ENCODE data around the gene CARNS1.
A peak's percentile ranks its signal among the peaks of the same experiment; 100 is the strongest.

Gene CARNS1

DNA sequence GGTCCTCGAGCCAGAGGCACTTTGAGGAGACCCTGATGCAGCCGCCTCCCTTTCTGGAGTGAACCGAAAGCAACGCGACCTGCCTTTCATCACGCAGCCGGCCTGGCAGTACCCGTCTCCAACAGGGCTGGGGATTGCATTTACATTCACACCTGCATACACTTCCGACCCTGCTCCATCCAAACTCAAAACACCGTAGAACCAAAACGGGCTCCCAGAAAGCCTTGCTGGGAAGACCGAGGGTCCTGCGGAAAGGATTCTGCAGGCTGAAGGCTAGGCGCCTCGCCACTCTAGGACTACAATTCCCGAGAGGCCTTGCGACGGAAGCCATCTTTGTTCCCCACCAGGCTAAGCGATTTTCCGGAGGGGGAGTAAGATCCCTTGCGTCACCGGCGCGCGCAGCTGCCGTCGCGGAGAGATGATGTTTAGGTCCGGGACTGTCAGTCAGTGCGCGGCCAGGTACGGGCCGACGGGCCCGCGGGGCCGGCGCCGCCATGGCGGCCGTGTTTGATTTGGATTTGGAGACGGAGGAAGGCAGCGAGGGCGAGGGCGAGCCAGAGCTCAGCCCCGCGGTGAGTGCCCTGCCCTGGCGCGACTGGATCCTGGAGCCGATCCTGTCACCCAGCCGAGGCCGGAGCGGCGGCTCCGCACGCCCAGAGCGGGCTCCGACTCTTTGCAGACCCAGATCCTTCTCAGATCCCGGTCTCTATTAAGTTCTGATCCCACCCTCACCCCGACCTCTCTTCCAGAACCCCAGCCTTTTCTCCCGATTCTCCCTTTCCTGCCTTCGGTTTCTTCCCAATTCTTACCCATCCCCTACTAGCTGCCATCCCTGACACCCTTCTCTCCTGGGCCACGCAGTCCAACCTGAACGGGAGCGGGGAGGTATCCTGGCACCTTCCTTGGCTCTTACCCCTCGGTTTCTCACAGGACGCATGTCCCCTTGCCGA is 12.8 kb downstream of the CARNS1 start, which contains the start of gene RPS6KB2:
Gene RPS6KB2, plus strand, starts transcription at position 443 of the 950 bp plus-strand sequence. Its CDS starts 52 bp downstream, at position 495.
- Histone ChIP-seq H3K9ac (ENCODE audit: insufficient read length, low read depth) (peak within 1 kb of the TSS; percentile 98), H3K9me3 (ENCODE audit: insufficient read depth, low read length) (no peaks in the 10 kb centered on the region), H3K27me3 (ENCODE audit: insufficient read depth, insufficient read length) (no peaks in the 10 kb centered on the region), H3K4me1 (ENCODE audit: insufficient read depth, insufficient read length) (peaks cover 20% of the 10 kb centered on the region), H3K4me3 (ENCODE audit: insufficient read length, low read depth) (peak within 1 kb of the TSS; percentile 99), H3K36me3 (ENCODE audit: insufficient read depth, insufficient read length, low read length) (peaks cover 43% of the 10 kb centered on the region)
- peak; percentile 99 for DNase-seq (ENCODE audit: low read depth, low spot score)
- no peak for TF ChIP-seq ZNF274 (IDR thresholded peaks at IDR 0.05; ENCODE audit: low read depth, low read length)
- TF ChIP-seq SUZ12 (IDR thresholded peaks at IDR 0.05; ENCODE audit: extremely low read depth, insufficient read depth, insufficient read length) = no peak
- peak; percentile 99 for TF ChIP-seq YY1 (IDR thresholded peaks at IDR 0.05; ENCODE audit: insufficient read depth, insufficient read length)

DNA sequence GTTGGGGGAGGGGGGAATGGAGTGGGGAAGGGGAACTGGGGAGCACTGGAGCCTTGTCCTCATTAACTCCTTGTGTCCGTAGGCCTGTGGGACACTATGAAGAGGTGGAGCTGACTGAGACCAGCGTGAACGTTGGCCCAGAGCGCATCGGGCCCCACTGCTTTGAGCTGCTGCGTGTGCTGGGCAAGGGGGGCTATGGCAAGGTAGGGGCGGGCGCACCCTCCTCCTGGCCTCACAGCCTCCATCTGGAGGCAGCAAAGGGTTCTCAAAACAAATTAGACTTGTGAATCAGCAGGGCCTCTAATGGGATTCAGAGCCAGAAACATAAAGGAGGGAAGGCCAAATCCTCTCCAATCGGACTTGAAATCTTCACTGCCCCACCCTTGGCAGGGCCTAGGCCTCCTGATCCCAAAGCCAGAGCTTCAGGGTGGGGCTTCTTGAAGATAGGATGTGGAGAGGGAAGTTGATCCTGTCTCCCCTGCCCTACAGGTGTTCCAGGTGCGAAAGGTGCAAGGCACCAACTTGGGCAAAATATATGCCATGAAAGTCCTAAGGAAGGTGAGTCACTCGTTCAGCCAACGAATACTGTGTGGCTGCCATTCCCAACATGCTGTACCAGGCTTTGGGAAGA is 13.7 kb downstream of the CARNS1 start:
- H3K9me3 ChIP-seq (ENCODE audit: insufficient read depth, low read length) = no peaks in the 10 kb centered on the region
- H3K36me3 ChIP-seq (ENCODE audit: insufficient read depth, insufficient read length, low read length) = peaks cover 52% of the 10 kb centered on the region
- TF ChIP-seq YY1 (IDR thresholded peaks at IDR 0.05; ENCODE audit: insufficient read depth, insufficient read length) (no peak), SUZ12 (IDR thresholded peaks at IDR 0.05; ENCODE audit: extremely low read depth, insufficient read depth, insufficient read length) (no peak), ZNF274 (IDR thresholded peaks at IDR 0.05; ENCODE audit: low read depth, low read length) (no peak)
- H3K4me3 ChIP-seq (ENCODE audit: insufficient read length, low read depth) = peak overlapping the region; percentile 99
- DNase-seq (ENCODE audit: low read depth, low spot score) = no peak
- peak overlapping the region; percentile 98 for H3K9ac ChIP-seq (ENCODE audit: insufficient read length, low read depth)
- no peaks in the 10 kb centered on the region for H3K27me3 ChIP-seq (ENCODE audit: insufficient read depth, insufficient read length)
- H3K4me1 ChIP-seq (ENCODE audit: insufficient read depth, insufficient read length) = peaks cover 13% of the 10 kb centered on the region

DNA sequence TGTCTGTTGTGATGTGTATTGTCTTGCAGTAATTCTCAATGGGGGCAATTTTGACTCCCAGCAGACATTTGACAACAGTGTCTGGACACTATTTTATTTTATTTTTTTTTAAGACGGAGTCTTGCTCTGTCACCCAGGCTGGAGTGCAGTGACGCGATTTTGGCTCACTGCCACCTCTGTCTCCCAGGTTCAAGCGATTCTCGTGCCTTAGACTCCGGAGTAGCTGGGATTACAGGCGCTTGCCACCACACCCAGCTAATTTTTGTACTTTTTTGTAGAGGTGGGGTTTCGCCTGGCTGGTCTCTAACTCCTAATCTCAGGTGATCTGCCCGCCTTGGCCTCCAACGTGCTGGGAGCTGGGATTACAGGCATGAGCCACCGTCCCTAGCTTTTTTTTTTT is 14.2 kb downstream of the CARNS1 start:
- Histone ChIP-seq H3K9me3 (ENCODE audit: insufficient read depth, low read length) (no peaks in the 10 kb centered on the region), H3K4me1 (ENCODE audit: insufficient read depth, insufficient read length) (peaks cover 17% of the 10 kb centered on the region), H3K36me3 (ENCODE audit: insufficient read depth, insufficient read length, low read length) (peaks cover 57% of the 10 kb centered on the region), H3K9ac (ENCODE audit: insufficient read length, low read depth) (peak overlapping the region; percentile 98), H3K4me3 (ENCODE audit: insufficient read length, low read depth) (no peak overlapping the region), H3K27me3 (ENCODE audit: insufficient read depth, insufficient read length) (no peaks in the 10 kb centered on the region)
- DNase-seq (ENCODE audit: low read depth, low spot score) = no peak
- no peak for TF ChIP-seq SUZ12 (IDR thresholded peaks at IDR 0.05; ENCODE audit: extremely low read depth, insufficient read depth, insufficient read length)
- TF ChIP-seq YY1 (IDR thresholded peaks at IDR 0.05; ENCODE audit: insufficient read depth, insufficient read length) = no peak
- no peak for TF ChIP-seq ZNF274 (IDR thresholded peaks at IDR 0.05; ENCODE audit: low read depth, low read length)

DNA sequence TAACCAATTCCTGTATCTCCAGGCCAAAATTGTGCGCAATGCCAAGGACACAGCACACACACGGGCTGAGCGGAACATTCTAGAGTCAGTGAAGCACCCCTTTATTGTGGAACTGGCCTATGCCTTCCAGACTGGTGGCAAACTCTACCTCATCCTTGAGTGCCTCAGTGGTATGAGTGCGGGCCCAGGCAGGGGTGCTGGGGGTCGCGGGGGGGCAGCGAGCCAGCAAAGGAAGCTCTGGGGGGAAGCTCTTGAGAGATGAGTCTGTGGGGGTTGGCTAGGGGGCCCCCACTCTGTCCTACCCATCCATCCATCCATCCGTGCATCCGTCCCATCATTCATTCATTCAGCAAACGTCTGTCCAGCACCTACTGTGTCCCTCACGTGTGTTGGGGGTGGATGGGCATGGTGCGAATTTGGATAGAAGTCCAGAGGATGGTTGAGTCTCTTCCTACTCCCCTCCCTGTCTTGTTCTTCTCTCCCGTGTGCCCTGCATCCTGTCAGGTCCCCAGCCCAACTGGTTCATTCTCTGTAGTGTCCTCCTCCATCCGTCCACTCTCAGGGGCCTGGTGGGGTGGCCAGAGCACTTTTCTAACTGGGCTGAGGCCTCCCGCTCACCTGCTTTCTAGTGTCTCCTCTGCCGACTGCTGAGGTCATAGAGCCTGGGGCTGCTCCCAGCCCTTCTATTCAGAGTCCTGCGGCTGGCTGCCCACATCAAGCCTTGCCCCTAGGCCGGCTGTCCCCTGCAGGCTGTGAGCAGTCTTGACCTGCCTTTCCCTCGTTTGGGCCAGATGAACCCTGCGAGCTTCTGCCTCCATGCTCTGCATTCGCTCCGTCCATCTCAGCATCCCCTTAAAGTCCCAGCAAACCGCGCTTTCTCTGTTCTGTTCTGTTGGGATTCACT is 16.1 kb downstream of the CARNS1 start:
- H3K4me3 ChIP-seq (ENCODE audit: insufficient read length, low read depth) = no peak overlapping the region
- peaks cover 35% of the 10 kb centered on the region for H3K4me1 ChIP-seq (ENCODE audit: insufficient read depth, insufficient read length)
- H3K9me3 ChIP-seq (ENCODE audit: insufficient read depth, low read length) = no peaks in the 10 kb centered on the region
- no peaks in the 10 kb centered on the region for H3K27me3 ChIP-seq (ENCODE audit: insufficient read depth, insufficient read length)
- peak overlapping the region; percentile 46 for H3K9ac ChIP-seq (ENCODE audit: insufficient read length, low read depth)
- DNase-seq (ENCODE audit: low read depth, low spot score) = no peak
- peaks cover 74% of the 10 kb centered on the region for H3K36me3 ChIP-seq (ENCODE audit: insufficient read depth, insufficient read length, low read length)
- TF ChIP-seq ZNF274 (IDR thresholded peaks at IDR 0.05; ENCODE audit: low read depth, low read length) = no peak
- no peak for TF ChIP-seq YY1 (IDR thresholded peaks at IDR 0.05; ENCODE audit: insufficient read depth, insufficient read length)
- TF ChIP-seq SUZ12 (IDR thresholded peaks at IDR 0.05; ENCODE audit: extremely low read depth, insufficient read depth, insufficient read length) = no peak

DNA sequence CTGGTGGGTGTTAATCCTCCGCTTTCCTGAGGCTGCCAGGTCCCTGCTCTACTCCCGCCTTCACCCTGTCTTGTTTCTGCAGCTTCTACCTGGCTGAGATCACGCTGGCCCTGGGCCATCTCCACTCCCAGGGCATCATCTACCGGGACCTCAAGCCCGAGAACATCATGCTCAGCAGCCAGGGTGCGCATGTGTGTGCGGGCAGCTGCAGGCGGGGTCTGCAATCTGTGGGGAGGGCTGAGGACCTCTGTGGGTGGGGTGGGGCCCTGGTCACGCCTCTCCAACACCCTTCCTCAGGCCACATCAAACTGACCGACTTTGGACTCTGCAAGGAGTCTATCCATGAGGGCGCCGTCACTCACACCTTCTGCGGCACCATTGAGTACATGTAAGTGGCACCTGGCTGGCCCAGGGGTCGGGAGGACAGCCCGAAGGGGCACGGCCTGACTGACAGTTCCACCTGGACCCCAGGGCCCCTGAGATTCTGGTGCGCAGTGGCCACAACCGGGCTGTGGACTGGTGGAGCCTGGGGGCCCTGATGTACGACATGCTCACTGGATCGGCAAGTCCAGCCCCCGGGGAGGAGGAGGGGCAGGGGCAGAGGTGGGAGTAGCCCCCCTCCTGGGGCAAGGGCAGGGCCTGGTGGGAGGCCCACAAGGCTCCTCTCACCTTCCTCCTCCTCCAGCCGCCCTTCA is 17.3 kb downstream of the CARNS1 start:
- Histone ChIP-seq H3K9ac (ENCODE audit: insufficient read length, low read depth) (no peak overlapping the region), H3K4me3 (ENCODE audit: insufficient read length, low read depth) (no peak overlapping the region), H3K9me3 (ENCODE audit: insufficient read depth, low read length) (no peaks in the 10 kb centered on the region), H3K36me3 (ENCODE audit: insufficient read depth, insufficient read length, low read length) (peaks cover 84% of the 10 kb centered on the region), H3K4me1 (ENCODE audit: insufficient read depth, insufficient read length) (peaks cover 44% of the 10 kb centered on the region), H3K27me3 (ENCODE audit: insufficient read depth, insufficient read length) (no peaks in the 10 kb centered on the region)
- TF ChIP-seq ZNF274 (IDR thresholded peaks at IDR 0.05; ENCODE audit: low read depth, low read length) = no peak
- TF ChIP-seq YY1 (IDR thresholded peaks at IDR 0.05; ENCODE audit: insufficient read depth, insufficient read length) = no peak
- no peak for TF ChIP-seq SUZ12 (IDR thresholded peaks at IDR 0.05; ENCODE audit: extremely low read depth, insufficient read depth, insufficient read length)
- no peak for DNase-seq (ENCODE audit: low read depth, low spot score)
